GM19351 (cell line): ENCODE measurements around the gene SMIM11.
"Not testable (repeated sequence)": the region's sequence is repeated elsewhere in the genome, so short reads cannot be mapped to it uniquely, and the experiment has no call there.

Experiments
- ATAC-seq: cut with Tn5 transposase; IDR thresholded peaks from one replicate; pipeline ENCODE4 v1.9.1; 2021; ENCODE audit warnings: mild to moderate bottlenecking, moderate library complexity; ENCODE audit not compliant: unreplicated experiment

The SMIM11 gene

DNA sequence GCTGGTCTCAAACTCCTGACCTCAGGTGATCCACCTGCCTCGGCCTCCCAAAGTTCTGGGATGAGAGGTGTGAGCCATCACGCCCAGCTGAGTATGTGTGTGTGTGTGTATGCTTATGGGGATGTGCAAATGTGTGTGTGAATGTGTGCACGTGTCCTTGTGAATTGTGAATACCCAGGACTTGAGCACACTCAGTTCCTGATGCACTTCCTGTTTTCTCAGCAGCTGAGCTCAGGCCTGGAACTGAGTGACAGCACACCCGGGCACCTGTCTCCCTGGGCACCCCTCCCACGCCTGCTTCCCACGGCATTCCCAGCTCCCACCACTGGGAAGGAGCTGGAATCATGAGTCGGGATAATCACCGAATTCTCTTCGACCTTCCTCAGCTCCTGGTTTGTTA lies 32.0 kb downstream of the SMIM11 start:
- not testable (repeated sequence) for ATAC-seq

DNA sequence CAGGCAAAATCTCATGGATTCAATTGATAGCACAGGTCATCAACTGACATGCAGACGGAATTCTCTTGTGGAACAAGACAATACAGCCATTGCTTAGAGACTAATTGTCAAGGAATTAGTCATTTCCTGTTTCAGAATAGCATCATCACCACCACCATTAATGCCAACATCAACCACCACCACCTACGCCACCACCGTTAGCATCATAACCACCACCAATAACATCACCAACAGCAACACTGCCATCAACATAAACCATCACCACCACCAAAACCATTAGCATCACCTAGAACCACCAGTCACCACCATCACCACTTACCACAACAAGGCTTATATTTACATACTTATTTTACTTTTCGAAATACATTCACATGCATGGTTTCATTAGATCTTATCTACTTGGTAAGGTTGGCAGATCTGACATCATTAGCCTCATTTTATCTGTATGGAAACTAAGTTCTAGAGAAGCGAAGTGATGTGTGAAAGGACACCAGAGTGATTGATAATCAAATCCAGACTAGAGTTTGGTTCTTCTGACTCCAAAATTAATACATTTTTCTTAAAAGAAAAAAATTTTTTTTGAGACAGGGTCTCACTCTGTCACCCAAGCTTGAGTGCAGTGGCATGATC lies 42.3 kb downstream of the SMIM11 start:
- not testable (repeated sequence) for ATAC-seq

DNA sequence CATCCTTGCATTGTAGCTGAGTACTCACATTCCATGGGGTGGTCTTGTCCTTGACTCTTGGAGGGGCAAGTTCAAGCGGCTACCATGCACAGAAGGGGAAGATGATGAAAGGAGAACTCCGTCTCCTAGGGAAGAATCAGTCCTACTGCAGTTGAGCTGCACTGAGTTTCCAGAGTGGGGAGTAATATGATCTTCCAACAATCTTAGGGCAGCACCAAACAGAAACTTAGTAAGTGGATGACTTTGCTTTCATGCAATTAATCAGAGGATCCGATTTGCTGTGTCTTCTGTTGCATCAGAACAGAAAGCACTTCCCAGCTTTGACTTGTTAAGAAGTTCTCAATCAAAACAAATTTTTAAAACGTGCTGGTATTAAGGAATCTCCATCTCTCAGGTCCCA lies 48.5 kb downstream of the SMIM11 start, which contains the start of gene SMIM34:
TSS of gene SMIM34 (minus strand) at position 147 of the 400 bp plus-strand sequence. CDS start at position 35, 112 bp downstream.
- not testable (repeated sequence) for ATAC-seq

DNA sequence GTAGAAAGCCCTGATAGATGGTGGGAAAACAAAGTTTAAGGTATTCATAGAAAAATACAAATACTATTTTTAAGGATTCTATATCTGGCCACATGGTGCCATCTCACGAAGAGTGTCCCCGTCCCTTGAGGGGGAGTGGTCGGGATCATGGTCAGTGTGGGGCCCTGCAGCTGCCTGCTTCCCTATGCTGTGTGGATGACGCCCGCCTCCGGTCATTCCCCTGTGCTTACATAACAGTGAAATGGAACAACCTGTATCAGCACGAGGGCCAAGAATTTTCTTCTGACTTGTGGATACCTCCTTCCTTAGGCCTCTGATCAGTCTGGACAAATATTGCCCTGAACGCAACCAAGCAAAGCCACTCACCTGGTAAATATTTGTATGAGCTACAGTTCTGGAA lies 52.0 kb downstream of the SMIM11 start:
- ATAC-seq, result not testable (repeated sequence)

DNA sequence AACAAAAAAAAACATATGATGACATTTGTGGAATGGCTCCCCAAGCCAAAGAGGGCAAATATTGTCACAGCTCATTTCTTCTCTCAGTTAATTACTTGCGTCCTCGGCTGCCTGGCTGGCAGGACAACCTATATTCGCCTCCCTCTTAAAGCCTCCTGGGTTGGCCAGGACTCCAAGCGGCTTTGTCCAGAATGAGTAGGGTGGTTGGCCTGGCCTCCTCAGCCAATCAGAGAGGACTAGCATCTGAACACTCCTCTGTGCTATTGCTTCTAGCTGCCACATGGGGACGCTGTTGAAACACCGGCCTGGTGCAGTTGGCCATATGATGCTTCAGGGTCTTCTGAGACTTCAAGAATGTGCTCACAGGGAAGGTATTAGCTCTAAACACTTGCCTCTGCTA lies 53.1 kb downstream of the SMIM11 start:
- ATAC-seq, result not testable (repeated sequence)

DNA sequence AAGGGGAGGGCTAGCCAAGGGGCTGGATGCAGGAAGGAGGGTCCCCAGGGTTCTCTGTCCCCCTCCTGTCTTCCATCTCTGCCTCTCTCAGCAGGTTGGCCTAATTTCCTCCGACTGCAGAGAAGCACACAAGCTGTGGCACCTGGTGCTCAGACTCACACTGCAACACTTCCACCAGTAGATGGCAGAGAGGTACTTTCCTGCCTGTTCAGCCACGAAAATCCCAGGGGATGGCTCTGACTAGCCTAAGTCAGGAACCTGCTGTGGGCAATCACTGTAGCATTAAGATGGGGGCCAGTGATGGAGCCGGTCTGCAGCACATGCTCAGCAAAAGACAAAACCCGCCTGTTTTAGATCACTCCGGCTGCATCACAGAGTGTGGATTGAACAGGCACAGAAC lies 54.4 kb downstream of the SMIM11 start:
- ATAC-seq, result not testable (repeated sequence)
